ENCODE measurements around the gene LRCH1.

- TF ChIP-seq EP300 (IDR thresholded peaks at IDR 0.05) = no peak
- no peak for TF ChIP-seq CTCF (IDR thresholded peaks at IDR 0.05)
- no peak for TF ChIP-seq POLR2A (IDR thresholded peaks at IDR 0.05)
These were observed 48.0 kb downstream of the LRCH1 start for GRCh38 chr13:46600943-46601311.
